Measurements from ENCODE around the gene MICAL2.

MICAL2 gene

DNA sequence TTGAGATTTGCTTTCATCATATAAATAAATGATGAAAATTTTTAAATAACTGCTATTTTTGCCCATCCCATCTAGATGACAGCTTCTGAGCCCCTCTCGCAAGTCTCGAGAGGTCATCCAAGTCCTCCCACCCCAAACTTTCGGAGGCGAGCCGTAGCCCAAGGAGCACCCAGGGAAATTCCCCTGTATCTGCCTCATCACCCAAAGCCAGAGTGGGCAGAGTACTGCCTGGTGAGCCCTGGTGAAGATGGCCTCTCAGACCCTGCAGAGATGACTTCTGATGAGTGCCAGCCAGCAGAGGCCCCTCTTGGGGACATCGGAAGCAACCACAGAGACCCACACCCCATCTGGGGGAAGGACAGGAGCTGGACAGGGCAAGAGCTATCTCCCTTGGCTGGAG is 183.1 kb downstream of the MICAL2 start:
- DNase-seq, result no peak

GRCh38 chr11:12294613-12295012 is 184.2 kb downstream of the MICAL2 start:
- DNase-seq, result no peak

DNA sequence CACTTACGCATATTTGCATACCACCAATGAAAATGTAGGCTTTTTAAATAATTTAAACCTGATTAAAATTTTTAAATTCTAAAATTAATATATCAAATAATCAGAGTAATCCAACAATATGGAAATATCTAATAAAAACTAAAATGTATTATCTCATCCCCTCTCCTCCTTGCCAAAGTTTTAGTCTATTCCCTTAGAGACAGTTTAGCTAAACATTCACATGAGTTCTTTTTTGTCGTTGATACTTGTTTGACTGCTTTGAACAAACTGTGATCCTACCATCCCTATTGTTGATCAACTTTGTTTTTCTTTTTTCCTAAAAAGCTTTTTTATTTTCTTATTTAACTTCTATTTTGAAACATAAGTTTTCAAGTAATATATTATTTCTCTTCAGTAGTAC is 185.6 kb downstream of the MICAL2 start:
- DNase-seq, result no peak

DNA sequence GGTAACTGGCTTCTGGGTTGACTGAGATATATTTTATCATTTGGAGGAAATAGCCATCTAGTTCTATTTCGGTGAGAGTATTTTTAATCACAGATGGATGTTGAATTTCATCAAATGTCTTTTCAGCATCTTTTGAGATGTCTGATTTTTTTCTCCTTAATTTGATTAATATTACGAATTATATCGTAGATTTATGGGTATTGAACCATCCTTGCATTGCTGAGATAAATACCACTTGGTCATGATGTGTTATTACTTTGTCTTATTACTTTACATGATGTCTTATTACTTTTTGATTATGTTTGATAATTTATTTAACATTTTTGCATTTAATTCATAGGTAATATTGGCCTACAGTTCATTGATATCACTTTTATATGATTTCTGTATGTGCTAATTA is 188.2 kb downstream of the MICAL2 start:
- DNase-seq, result no peak

- DNase-seq, result no peak
These were observed 191.0 kb downstream of the MICAL2 start for GRCh38 chr11:12301379-12301778.

DNA sequence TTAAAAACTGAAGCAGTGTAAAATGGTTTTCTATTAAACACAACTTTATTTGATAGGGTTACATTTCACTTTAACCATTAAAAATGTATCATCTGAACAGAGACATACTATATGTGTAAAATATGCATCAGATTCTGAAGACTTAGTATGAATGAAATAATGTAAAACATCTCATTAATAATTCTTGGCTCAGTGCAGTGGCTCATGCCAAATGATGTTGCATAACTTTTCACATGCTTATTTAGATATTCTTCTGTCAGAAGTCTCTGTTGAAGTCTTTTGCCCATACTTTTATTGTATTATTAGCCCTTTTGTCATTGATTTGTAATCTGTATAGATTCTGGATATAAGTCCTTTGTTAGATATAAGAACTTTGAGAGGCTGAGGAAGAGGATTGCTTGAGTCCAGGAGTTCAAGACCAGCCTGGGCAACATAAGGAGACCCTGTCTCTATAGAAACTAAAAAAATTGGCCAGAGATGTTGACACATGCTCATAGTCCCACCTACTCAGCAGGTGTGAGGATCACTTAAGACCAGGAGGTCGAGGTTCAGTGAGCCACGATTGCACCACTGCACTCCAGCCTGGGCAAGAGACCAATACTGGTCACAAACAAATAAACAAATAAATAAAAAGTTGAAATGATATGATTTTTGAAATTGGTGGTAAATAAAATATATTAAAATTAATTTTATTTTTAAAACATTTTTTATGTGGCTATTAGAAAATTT is 193.2 kb downstream of the MICAL2 start:
- DNase-seq, result no peak

DNA sequence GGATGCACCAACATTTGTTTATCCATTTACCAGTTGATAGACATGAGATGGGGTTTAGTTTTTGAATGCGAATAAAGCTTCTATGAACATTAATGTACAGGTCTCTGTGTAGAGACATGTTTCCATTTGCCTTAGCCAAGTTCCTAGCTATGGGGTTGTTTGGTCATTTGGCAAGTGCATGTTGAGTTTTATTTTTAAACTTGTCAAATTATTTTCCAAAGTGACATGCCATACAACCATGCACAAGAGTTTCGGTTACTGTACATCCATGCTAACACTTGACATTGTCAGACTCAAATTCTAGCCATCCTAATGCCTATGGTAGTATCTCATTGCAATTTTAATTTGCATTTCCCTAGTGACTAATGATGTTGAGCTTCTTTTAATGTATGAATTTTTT is 196.4 kb downstream of the MICAL2 start:
- DNase-seq, result no peak

GRCh38 chr11:12312132-12312531 is 201.7 kb downstream of the MICAL2 start:
- DNase-seq, result no peak

Data from CD4-positive, alpha-beta T cell treated with Interleukin-17A for 4 hours (primary cell).